SIG-M5 treated with dmso at 0.1 percent for 504 hours (cell line): ENCODE results near the gene ENO3.

Experiments used
- DNase-seq: peaks from one replicate; lab custom pipeline; 2025; ENCODE audit not compliant: unreplicated experiment; lab: John Stamatoyannopoulos, UW

ENO3 gene

GRCh38 chr17:4972752-4973151 is 21.8 kb downstream of the ENO3 start:
- no peak for DNase-seq

GRCh38 chr17:4973256-4974114 is 22.6 kb downstream of the ENO3 start:
- DNase-seq, result no peak

- no peak for DNase-seq
Measured at GRCh38 chr17:4974115-4974670, 23.3 kb downstream of the ENO3 start.

- DNase-seq, result peak; percentile 68
Measured at GRCh38 chr17:4978726-4979125, 27.8 kb downstream of the ENO3 start.

GRCh38 chr17:4980644-4981216 is 29.8 kb downstream of the ENO3 start:
- DNase-seq, result peak; percentile 39

GRCh38 chr17:4982305-4982704 is 31.4 kb downstream of the ENO3 start:
- DNase-seq, result no peak

- no peak for DNase-seq
Measured at GRCh38 chr17:4986403-4986802, 35.5 kb downstream of the ENO3 start.

GRCh38 chr17:4986951-4987766 is 36.2 kb downstream of the ENO3 start, which contains the start of gene CAMTA2:
TSS of gene CAMTA2 (minus strand) at chr17:4987675. CDS start at chr17:4986222, 1,453 bp downstream.
- DNase-seq, result peak; percentile 72

- no peak for DNase-seq
Measured at GRCh38 chr17:4987767-4988567, 37.0 kb downstream of the ENO3 start.

- DNase-seq, result no peak
Measured at GRCh38 chr17:4994081-4994595, 43.2 kb downstream of the ENO3 start.

GRCh38 chr17:4997302-4998026 is 46.5 kb downstream of the ENO3 start, which contains the start of the genes INCA1 and KIF1C:
TSS of gene INCA1 (minus strand) at chr17:4997522. CDS start at chr17:4994437, 3,085 bp downstream.
TSS of gene KIF1C (plus strand) at chr17:4997950. CDS start at chr17:5000247, 2,297 bp downstream.
- peak; percentile 81 for DNase-seq

GRCh38 chr17:4998027-4998731 is 47.3 kb downstream of the ENO3 start:
- DNase-seq, result no peak

GRCh38 chr17:4998732-4999429 is 48.0 kb downstream of the ENO3 start:
- DNase-seq, result no peak

- no peak for DNase-seq
Measured at GRCh38 chr17:4999430-5000093, 48.6 kb downstream of the ENO3 start.

GRCh38 chr17:5000237-5000639 is 49.3 kb downstream of the ENO3 start:
- no peak for DNase-seq

- no peak for DNase-seq
Measured at GRCh38 chr17:5002121-5002788, 51.3 kb downstream of the ENO3 start.
